ENCODE results near the gene OXSR1. TPM values are rescaled to one million over a fixed set of nuclear protein-coding genes. Genes with fewer than 3 reads are reported as not detected.
A peak's percentile ranks its signal among the peaks of the same experiment; 100 is the strongest.
"Not testable (repeated sequence)": the region's sequence is repeated elsewhere in the genome, so short reads cannot be mapped to it uniquely, and the experiment has no call there.

Gene OXSR1
- total RNA-seq, 2 donors from 2014 or later = 21.2 to 32.7 TPM

GRCh38 chr3:38133557-38134405 is 31.6 kb upstream of the OXSR1 start:
- H3K27ac ChIP-seq = peak overlapping the region; percentile 84 to 85
- H3K27me3 ChIP-seq (replicated peaks; ENCODE audit: insufficient read depth) = no peaks in the 10 kb centered on the region
- H3K4me1 ChIP-seq (replicated peaks) = peaks cover 7% of the 10 kb centered on the region
- DNase-seq (ENCODE audit: low spot score) = peak; percentile 74
- TF ChIP-seq POLR2A (IDR thresholded peaks at IDR 0.05) (no peak), POLR2AphosphoS5 (IDR thresholded peaks at IDR 0.05) (peak; percentile 86)
- intact Hi-C loops (cut with DNase I) = loop anchor here (10.0 kb wide), 1 partner anchor 351 kb away; no protein-coding TSS in a partner anchor
- no peaks in the 10 kb centered on the region for H3K9me3 ChIP-seq
- WGBS = 61% methylated on average over 10 of the region's 10 CpGs
- no peak overlapping the region for H3K4me3 ChIP-seq
- H3K36me3 ChIP-seq = peaks cover 0 to 15% of the 10 kb centered on the region in 2 donors

GRCh38 chr3:38134517-38135143 is 30.7 kb upstream of the OXSR1 start:
- Histone ChIP-seq H3K4me3 (peak overlapping the region in 1 of 2 donors; percentile 90), H3K36me3 (peaks cover 0 to 12% of the 10 kb centered on the region in 2 donors), H3K27ac (peak overlapping the region; percentile 84 to 85)
- not testable (repeated sequence) for H3K9me3 ChIP-seq; H3K4me1 ChIP-seq (replicated peaks); H3K27me3 ChIP-seq (replicated peaks; ENCODE audit: insufficient read depth); DNase-seq (ENCODE audit: low spot score)
- WGBS = 79% methylated on average over 10 of the region's 10 CpGs
- intact Hi-C loops (cut with DNase I) = loop anchor here (5.0 to 10.0 kb wide), 3 partner anchors 113 to 350 kb away; partner anchors contain the start of gene ACVR2B

- H3K27me3 ChIP-seq (replicated peaks; ENCODE audit: insufficient read depth); H3K4me1 ChIP-seq (replicated peaks); H3K36me3 ChIP-seq; DNase-seq (ENCODE audit: low spot score); H3K9me3 ChIP-seq: not testable (repeated sequence)
- Histone ChIP-seq H3K4me3 (peak overlapping the region; percentile 90 to 99), H3K27ac (peak overlapping the region; percentile 84 to 85)
- intact Hi-C loops (cut with DNase I) = loop anchor here (5.0 to 10.0 kb wide), 3 partner anchors 112 to 349 kb away; partner anchors contain the start of gene ACVR2B
- WGBS = 38% methylated on average over 10 of the region's 10 CpGs
Observed at GRCh38 chr3:38135621-38136277, 29.6 kb upstream of the OXSR1 start.

- no peaks in the 10 kb centered on the region for H3K9me3 ChIP-seq
- peak overlapping the region; percentile 84 to 85 for H3K27ac ChIP-seq
- WGBS = under 1% methylated on average over 19 of the region's 20 CpGs
- H3K36me3 ChIP-seq = peaks cover 0 to 3% of the 10 kb centered on the region in 2 donors
- H3K4me3 ChIP-seq = peak overlapping the region; percentile 90 to 99
- H3K4me1 ChIP-seq (replicated peaks) = peaks cover 10% of the 10 kb centered on the region
- H3K27me3 ChIP-seq (replicated peaks; ENCODE audit: insufficient read depth) = no peaks in the 10 kb centered on the region
- TF ChIP-seq CTCF (IDR thresholded peaks at IDR 0.05) (no peak), POLR2A (IDR thresholded peaks at IDR 0.05) (no peak), POLR2AphosphoS5 (IDR thresholded peaks at IDR 0.05) (no peak)
- intact Hi-C loops (cut with DNase I) = loop anchor here (5.0 to 10.0 kb wide), 3 partner anchors 111 to 348 kb away; partner anchors contain the start of gene ACVR2B
- DNase-seq (ENCODE audit: low spot score) = no peak
Observed at GRCh38 chr3:38136393-38136776, 29.0 kb upstream of the OXSR1 start.

GRCh38 chr3:38136777-38137614 is 28.3 kb upstream of the OXSR1 start, which contains the start of gene ACAA1:
ACAA1 (minus strand) TSS chr3:38137127; CDS start chr3:38137035, 92 bp downstream.
- intact Hi-C loops (cut with DNase I) = loop anchor here (5.0 to 10.0 kb wide), 3 partner anchors 110 to 348 kb away; partner anchors contain the start of gene ACVR2B
- H3K4me1 ChIP-seq (replicated peaks) = peaks cover 10% of the 10 kb centered on the region
- H3K9me3 ChIP-seq = no peaks in the 10 kb centered on the region
- H3K27me3 ChIP-seq (replicated peaks; ENCODE audit: insufficient read depth) = no peaks in the 10 kb centered on the region
- WGBS = 0% methylated on average over 43 of the region's 66 CpGs
- DNase-seq (ENCODE audit: low spot score) = peak; percentile 100
- TF ChIP-seq CTCF (IDR thresholded peaks at IDR 0.05) = peak in 2 of 4 experiments; percentile 24 to 40
- peak; percentile 94 for TF ChIP-seq POLR2AphosphoS5 (IDR thresholded peaks at IDR 0.05)
- peak; percentile 97 for TF ChIP-seq POLR2A (IDR thresholded peaks at IDR 0.05)
- H3K4me3 ChIP-seq = peak within 1 kb of the TSS; percentile 90 to 99
- H3K36me3 ChIP-seq = no peaks in the 10 kb centered on the region
- H3K27ac ChIP-seq = peak within 1 kb of the TSS; percentile 91 to 94
